Lower leg skin (tissue), 4 donors: ENCODE results near the gene ADAM33. TPM values are rescaled to one million over a fixed set of nuclear protein-coding genes. Genes with fewer than 3 reads are reported as not detected.

Source experiments
- DNase-seq, 2 donors: peaks; one replicate each; pipeline ENCODE4 v3.0.0-alpha.2; 2019; ENCODE audit warnings: low spot score in 2 of 2
- H3K4me3 ChIP-seq: fragments of 200-600 bp; sonication (generic); 2 replicates; pipeline ENCODE4 v1.5.1; 2017; ENCODE audit warnings: mild to moderate bottlenecking, low read depth; ENCODE audit not compliant: poor library complexity, severe bottlenecking
- CTCF ChIP-seq, 3 donors: fragments of 450-650 bp; IDR thresholded peaks; one replicate each; pipeline ENCODE4 v1.5.1; 2016; ENCODE audit warnings: antibody characterized with exemption in 3 of 3, mild to moderate bottlenecking in 3 of 3, moderate library complexity in 2 of 3
- POLR2A ChIP-seq, 2 donors: fragments of 450-650 bp; IDR thresholded peaks; one replicate each; pipeline ENCODE4 v1.6.1; 2016 to 2017; ENCODE audit warnings: antibody characterized with exemption in 2 of 2, mild to moderate bottlenecking in 1 of 2, moderate library complexity in 1 of 2
- WGBS, 2 donors: methylation state at CpG; one replicate each; pipeline ENCODE4 v1.1.5; 2018; 5-methylcytosine and 5-hydroxymethylcytosine counted together
- intact Hi-C: fragments of 100-400 bp; cut with DNase I; formaldehyde crosslinking; loops from one replicate; pipeline ENCODE4 v1.15.0; 2023; ENCODE audit warnings: low total_unique reads
- total RNA-seq, 4 donors: library from RNA; depleted of rRNA; stranded (reverse); fragments of >200 nt; gene quantifications; one replicate each; pipeline ENCODE4 v1.1.0, GENCODE V29; 2016

Gene ADAM33
- total RNA-seq, 4 donors from 2014 or later, result 8.0 to 13.7 (median 11.1) TPM

- no peak for DNase-seq
- TF ChIP-seq CTCF (IDR thresholded peaks at IDR 0.05) (no peak), POLR2A (IDR thresholded peaks at IDR 0.05) (no peak)
- no peak overlapping the region for H3K4me3 ChIP-seq
- intact Hi-C loops, result no loop called here
- 88 to 91% methylated on average over 14 to 16 of the region's 16 CpGs for WGBS, 2 donors
Observed at GRCh38 chr20:3699037-3699436, 17.2 kb upstream of the ADAM33 start.

GRCh38 chr20:3698591-3699001, 16.8 kb upstream of the ADAM33 start:
- no peak for DNase-seq
- no peak for TF ChIP-seq CTCF (IDR thresholded peaks at IDR 0.05)
- TF ChIP-seq POLR2A (IDR thresholded peaks at IDR 0.05), result no peak
- 41 to 91% methylated on average over 3 of the region's 6 CpGs for WGBS, 2 donors
- no peak overlapping the region for H3K4me3 ChIP-seq
- intact Hi-C loops, result no loop called here

GRCh38 chr20:3697588-3698305, 15.9 kb upstream of the ADAM33 start:
- no peak for DNase-seq
- intact Hi-C loops, result no loop called here
- no peak for TF ChIP-seq POLR2A (IDR thresholded peaks at IDR 0.05)
- no peak for TF ChIP-seq CTCF (IDR thresholded peaks at IDR 0.05)
- H3K4me3 ChIP-seq, result no peak overlapping the region
- WGBS, 2 donors, result 78 to 82% methylated on average over 5 to 8 of the region's 18 CpGs

GRCh38 chr20:3696745-3697587, 15.2 kb upstream of the ADAM33 start:
- TF ChIP-seq CTCF (IDR thresholded peaks at IDR 0.05), result no peak
- no peak for TF ChIP-seq POLR2A (IDR thresholded peaks at IDR 0.05)
- no peak overlapping the region for H3K4me3 ChIP-seq
- DNase-seq, result no peak
- WGBS, 2 donors, result 86 to 93% methylated on average over 13 to 14 of the region's 15 CpGs
- intact Hi-C loops, result no loop called here

GRCh38 chr20:3696200-3696599, 14.4 kb upstream of the ADAM33 start:
- no peak overlapping the region for H3K4me3 ChIP-seq
- intact Hi-C loops, result no loop called here
- 85 to 100% methylated on average over 1 of the region's 1 CpG for WGBS, 2 donors

More at GRCh38 chr20:3696200-3696599, 14.4 kb upstream of the ADAM33 start:
- no peak for DNase-seq
- TF ChIP-seq POLR2A (IDR thresholded peaks at IDR 0.05) (no peak), CTCF (IDR thresholded peaks at IDR 0.05) (no peak)
